HUDEP-2 (cell line): ENCODE measurements around the gene SIRT5.

ENCODE experiments used
- DNase-seq, 76 experiments: peaks; one replicate each; lab custom pipeline; 2025; ENCODE audit not compliant: unreplicated experiment in 76 of 76; lab: John Stamatoyannopoulos, UW

The SIRT5 gene

DNA sequence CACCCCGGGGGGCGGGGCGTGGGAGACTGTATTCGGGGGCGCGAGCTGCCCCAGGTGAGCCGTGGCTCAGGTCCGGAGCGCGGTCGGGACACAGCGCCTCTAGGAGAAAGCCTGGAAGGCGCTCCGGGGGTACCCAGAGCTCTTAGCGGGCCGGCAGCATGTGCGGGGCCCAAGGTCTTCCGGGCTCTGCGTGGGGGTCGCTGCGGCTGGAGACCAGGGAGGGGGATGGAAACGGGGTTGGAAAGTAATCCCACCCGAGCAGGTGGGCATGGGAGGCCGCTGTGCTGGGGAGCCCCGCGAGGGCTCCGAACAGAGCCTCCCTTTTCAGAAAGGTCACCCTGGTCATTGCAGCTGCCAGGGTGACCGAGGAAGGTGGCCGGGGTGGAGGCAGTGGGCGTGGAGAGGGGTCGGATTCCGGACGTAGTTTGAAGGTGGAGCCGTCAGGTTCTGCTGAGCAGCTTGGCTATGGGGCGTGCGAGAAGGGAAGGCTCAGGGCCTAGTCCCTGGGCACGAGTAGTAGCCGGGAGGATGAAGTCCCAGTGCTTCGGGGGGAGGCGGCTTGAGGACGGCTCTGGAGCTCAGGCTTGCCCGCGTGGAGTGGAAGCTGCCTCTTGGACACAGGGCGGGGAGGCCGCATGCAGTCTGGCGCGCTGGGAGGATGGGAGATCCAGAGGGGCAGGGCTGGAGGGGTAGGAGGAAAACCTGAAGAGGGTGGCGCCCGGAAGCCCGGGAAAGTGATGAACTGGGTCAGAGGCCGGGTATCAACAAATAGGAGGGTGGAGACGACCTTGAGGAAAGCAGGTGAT, at the start of gene SIRT5:
Gene SIRT5, plus strand, starts transcription at position 31 of the 806 bp plus-strand sequence. CDS start 9,510 bp downstream, outside the sequence.
- DNase-seq: peak in 75 of 76 experiments; percentile 51 to 98 (median 81)

DNA sequence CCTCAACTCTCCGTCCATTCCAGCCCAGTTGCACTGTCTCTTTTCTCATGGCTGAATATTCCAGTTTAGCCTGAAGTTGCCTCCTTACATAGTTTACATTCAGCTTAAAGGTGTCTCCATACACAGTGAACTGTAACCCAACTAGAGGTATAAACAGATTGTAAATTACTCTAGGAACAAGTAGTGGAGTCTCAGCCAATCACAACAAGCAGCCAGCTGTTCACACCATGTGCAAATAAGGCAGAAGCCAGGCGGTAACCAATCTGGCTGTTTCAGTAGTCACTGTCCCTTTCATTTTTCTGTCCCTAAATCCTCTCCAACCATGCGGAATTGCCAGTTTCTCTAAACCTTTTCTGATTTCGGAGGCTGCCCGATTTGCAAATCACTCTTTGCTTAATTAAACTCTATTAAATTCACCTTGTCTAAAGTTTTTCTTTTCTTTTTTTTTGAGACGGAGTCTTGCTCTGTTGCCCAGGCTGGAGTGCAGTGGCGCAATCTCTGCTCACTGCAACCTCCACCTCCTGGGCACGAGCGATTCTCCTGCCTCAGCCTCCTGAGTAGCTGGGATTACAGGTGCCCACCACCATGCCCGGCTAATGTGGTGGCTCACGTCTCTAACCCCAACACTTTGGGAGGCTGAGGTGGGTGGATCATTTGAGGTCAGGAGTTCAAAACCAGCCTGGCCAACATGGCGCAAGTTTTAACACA, 49.4 kb upstream of the SIRT5 start:
- no peak for DNase-seq

- DNase-seq: no peak
Measured at GRCh38 chr6:13526357-13526726, 48.1 kb upstream of the SIRT5 start.

DNA sequence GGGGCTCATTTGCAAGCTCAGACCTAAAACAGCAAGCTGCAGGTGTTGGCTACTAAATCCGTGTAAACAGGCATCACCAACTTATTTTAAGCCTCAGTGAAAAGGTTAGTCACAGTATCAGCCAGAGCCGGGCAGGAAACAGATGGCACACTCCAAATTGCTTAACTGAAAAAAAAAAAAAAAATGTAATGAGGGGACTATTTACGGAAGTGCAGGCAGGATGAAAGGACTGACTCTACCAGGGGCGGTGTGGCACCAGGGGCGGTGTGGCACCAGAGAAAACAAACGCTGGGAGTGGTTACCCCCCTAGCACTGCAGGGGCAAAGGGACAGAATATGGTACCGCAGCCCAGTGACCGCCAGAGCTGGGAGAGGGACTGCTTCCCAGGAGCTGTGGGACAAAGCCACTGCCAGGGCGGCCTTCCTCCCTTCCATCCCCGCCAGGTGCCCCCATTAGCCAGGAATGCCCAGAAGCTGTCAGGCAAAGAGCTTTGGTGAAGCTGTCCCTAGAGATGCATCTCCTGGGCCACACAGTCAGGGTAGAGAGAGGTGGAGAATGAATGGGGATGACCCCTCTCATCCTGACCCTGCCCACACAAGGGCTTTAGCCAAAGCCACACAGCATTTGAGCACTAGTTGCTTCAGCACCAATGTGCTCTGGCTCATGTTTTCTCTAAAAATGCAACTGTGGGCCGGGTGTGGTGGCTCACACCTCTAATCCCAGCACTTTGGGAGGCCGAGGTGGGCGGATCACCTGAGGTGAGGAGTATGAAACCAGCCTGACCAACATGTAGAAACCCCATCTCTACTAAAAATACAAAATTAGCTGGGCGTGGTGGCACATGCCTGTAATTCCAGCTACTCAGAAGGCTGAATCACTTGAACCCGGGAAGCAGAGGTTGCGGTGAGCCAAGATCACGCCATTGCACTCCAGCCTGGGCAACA, 47.4 kb upstream of the SIRT5 start:
- DNase-seq: no peak

- DNase-seq: no peak
Measured at GRCh38 chr6:13527671-13528056, 46.7 kb upstream of the SIRT5 start.

- no peak for DNase-seq
Measured at GRCh38 chr6:13528232-13528631, 46.2 kb upstream of the SIRT5 start.

DNA sequence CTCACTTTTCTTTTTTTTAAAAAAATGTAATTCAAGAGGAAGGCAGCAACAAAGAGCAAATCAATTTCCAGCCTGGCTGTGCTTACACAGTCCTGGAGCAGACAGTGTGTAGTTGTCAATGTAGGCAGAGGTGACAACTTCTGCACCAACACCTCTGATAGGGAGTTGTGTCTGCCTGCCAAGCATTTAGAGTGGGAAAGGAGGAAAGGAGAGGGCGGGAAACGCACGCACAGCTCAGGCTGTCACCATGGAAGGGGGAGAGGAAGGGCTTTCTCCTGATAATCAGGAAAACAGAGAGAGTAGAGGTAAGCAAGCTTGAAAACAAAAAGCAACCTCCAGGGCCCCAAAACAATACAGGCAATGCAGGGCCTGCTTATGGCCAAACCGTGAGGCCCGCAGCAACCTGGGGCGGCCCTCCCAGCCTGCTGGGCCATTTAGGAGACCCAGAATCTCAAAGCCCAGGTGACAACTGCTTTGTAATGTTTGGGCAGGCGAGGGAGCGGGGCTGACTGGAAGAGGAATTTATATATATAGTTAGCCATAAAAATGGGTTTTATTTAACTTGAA, 45.5 kb upstream of the SIRT5 start:
- no peak for DNase-seq

DNA sequence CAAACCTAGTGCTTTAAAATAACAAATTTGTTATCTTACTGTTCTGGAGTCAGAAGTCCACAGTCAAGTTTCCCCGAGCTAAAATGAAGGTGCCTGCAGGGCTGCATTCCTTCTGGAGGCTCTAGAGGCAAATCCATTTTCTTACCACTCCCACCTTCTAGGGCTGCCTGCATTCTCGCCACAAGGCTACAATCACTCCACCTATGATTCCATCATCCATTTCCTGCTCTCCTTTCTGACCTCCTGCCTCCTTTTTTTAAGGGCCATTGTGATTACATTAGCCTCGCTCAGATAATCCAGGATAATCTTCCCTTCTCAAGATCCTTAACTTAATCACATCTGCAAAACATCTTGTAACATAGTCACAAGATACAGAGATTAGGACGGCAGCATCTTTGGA, 42.4 kb upstream of the SIRT5 start:
- DNase-seq: no peak

- DNase-seq: no peak
Measured at GRCh38 chr6:13534536-13534935, 39.9 kb upstream of the SIRT5 start.

DNA sequence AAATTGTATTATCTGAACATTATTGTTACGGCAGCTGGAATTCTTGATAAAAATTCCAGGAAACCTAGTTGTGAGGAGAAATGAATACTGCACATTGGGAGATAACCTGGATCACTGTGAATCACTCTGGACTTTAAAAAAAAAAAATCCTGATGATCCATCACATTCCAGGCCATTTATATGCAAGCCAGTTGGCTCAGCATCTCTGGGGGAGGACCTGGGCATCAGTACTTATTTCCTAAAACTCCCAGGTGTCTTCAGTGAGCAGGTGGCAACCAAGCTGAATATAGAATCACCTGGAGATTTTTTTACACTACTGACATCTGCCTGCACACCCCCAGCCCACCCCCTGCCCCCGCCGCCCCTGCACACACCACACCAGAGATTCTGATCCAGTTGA, 39.1 kb upstream of the SIRT5 start:
- DNase-seq: no peak

- no peak for DNase-seq
Measured at GRCh38 chr6:13536796-13537526, 37.4 kb upstream of the SIRT5 start.

GRCh38 chr6:13537527-13537897, 36.9 kb upstream of the SIRT5 start:
- no peak for DNase-seq

GRCh38 chr6:13538084-13538483, 36.3 kb upstream of the SIRT5 start:
- peak in 17 of 76 experiments; percentile 14 to 40 (median 27) for DNase-seq

DNA sequence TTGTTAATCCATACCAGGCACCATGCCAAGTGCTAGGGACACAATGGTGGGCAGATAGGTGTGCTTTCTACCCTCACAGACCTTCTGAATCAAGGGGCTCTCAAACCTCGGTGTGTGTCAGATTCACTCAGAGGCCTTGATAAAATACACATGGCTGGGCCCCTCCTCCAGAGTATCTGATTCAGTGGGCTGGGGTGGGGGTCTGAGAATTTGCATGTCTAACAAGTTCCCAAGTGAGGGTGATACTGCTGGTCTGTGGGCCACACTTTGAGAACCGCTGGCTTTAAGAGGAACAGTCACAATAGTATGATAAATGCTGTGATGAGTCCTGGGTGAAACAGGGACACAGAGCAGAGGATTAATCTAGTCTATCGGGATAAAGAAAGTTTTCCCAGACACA, 35.8 kb upstream of the SIRT5 start:
- no peak for DNase-seq

DNA sequence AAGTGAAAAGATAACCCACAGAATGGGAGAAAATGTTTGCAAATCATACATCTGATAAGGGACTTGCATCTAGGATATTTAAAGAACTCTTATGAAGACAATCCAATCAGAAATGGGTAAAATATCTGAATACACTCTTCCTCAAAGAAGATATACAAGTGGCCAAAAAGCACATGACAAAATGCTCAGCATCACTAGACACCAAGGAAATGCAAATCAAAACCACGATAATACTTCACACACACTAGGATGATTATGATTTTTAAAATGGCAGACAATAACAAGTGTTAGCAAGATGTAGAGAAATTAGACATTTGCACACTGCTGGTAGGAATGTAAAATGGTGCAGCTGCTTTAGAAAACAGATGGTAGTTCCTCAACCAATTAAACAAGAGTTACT, 34.8 kb upstream of the SIRT5 start:
- no peak for DNase-seq

DNA sequence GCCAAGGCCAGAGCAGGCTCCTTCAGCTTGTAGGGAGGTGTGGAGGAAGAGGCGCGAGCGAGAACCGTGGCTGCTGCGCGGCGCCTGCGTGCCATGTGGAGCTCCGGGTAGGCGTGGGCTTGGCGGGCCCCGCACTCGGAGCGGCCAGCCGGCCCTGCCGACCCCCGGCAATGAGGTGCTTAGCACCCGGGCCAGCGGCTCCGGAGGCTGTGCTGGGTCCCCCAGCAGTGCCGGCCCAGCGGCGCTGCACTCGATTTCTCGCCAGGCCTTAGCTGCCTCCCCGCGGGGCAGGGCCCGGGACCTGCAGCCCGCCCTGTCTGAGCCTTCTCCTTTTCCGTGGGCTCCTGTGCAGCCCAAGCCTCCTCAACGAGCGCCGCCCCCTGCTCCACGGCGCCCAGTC, 32.9 kb upstream of the SIRT5 start:
- no peak for DNase-seq

- DNase-seq: no peak
Measured at GRCh38 chr6:13544454-13545186, 29.8 kb upstream of the SIRT5 start.

- DNase-seq: no peak
Measured at GRCh38 chr6:13545885-13546284, 28.5 kb upstream of the SIRT5 start.

DNA sequence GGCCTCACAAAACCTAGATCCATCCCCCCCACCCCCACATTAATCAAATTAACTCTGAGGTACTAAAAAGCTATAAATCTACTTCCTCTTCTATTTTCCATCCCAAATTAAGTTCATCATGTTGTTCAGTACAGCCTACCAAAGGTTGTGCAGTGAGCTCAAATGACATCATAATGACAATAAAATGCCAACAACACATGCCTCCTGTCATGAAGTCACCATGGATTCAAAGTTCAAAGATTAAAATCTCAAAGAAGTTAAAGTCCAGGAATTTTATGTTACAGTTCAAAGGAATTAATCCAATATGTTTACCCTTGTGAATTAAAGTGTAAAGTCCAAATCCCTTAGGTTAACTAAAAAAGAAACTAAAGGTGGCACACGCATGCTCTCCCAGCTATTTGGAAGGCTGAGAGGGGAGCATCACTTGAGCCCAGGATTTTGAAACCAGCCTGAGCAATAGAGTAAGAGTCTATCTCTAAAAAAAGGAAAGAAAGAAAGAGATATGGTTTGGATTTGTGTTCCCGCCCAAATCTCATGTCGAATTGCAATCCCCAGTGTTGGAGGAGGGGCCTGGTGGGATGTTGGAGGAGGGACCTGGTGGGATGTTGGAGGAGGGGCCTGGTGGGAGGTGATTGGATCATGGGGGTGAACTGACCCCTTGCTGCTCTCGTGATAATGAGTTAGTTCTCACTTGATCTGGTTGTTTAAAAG, 25.7 kb upstream of the SIRT5 start:
- DNase-seq: no peak
